Esophagus muscularis mucosa (tissue), 3 donors: ENCODE data around the gene DECR2.

ENCODE experiments used
- CTCF ChIP-seq, 3 experiments: fragments of 200-600 bp in 2 of 3; fragments of 450-650 bp in 1 of 3; sonication (generic) in 2 of 3; IDR thresholded peaks; one replicate each; pipeline ENCODE4 v1.5.1; 2017 to 2019; ENCODE audit warnings: antibody characterized with exemption in 3 of 3, mild to moderate bottlenecking in 2 of 3, moderate library complexity in 1 of 3
- POLR2A ChIP-seq: fragments of 450-650 bp; IDR thresholded peaks from one replicate; pipeline ENCODE4 v1.6.1; 2017; ENCODE audit warnings: antibody characterized with exemption, moderate library complexity, mild to moderate bottlenecking, low read depth

DNA sequence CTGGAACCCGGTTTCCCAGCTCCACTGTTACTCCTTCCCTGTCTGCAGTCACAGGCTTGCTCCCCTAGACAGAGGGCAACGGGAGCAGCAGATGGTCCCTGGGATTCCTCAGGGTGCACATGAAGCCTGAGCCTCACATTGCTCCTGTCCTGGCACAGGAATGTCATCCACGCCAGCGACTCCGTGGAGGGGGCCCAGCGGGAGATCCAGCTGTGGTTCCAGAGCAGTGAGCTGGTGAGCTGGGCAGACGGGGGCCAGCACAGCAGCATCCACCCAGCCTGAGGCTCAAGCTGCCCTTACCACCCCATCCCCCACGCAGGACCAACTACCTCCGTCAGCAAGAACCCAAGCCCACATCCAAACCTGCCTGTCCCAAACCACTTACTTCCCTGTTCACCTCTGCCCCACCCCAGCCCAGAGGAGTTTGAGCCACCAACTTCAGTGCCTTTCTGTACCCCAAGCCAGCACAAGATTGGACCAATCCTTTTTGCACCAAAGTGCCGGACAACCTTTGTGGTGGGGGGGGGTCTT lies 1.6 kb upstream of the DECR2 start:
- TF ChIP-seq CTCF (IDR thresholded peaks at IDR 0.05) (no peak), POLR2A (no peak)
